HUDEP-2 (cell line): ENCODE results near the gene GPR156.

Source experiments
- DNase-seq, 76 experiments: peaks; one replicate each; lab custom pipeline; 2025; ENCODE audit not compliant: unreplicated experiment in 76 of 76; lab: John Stamatoyannopoulos, UW

Gene GPR156

GRCh38 chr3:120130656-120131055 lies 154.4 kb downstream of the GPR156 start:
- no peak for DNase-seq

- no peak for DNase-seq
Measured at GRCh38 chr3:120129718-120130513, 155.1 kb downstream of the GPR156 start.

GRCh38 chr3:120129051-120129450 lies 156.0 kb downstream of the GPR156 start:
- no peak for DNase-seq

- DNase-seq, result no peak
Measured at GRCh38 chr3:120125992-120126391, 159.0 kb downstream of the GPR156 start.

- no peak for DNase-seq
Measured at GRCh38 chr3:120119846-120120510, 165.0 kb downstream of the GPR156 start.
